ENCODE results near the gene MRPS18C.

DNA sequence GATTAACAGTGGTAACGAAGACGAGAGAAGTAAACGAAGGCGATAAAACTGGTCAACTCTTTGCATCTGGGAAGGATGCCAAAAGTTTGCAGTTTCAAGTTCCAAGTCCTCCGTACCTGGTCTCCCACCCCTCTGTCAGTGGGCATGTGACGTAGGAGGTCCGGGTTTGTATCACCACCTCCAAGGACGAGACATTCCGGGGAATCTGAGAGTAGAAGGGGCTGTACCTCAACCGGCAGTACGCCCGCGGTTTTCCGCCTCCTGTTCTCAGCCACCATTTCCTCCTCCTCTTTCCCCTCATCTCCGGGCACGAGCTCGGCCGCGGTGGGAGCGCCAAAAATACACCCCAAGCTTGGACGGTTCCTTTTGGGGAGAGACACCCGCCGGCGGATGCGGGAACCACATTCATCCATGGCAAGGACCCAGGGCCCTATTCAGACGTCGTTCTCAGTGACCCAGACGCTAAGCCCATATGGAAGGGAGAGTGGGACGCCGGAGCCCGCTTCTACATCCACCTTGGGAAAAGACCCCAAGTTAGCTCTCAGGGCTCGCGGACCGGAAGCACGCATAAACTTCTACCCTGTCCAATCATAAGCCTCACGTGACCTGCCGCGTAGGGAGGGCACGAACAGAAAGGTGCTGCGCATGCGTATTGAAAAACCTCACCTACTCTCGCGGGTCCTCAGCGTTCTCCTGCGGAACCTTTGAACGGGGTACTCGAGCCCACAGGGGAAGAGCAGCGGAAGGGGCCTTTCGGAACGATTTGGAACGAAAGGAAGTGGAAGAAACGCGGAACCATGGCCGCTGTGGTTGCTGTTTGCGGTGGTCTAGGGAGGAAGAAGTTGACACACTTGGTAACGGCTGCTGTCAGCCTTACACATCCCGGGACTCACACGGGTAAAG is at the start of gene MRPS18C, which contains the start of gene HELQ:
- TF ChIP-seq, protein P1, sequence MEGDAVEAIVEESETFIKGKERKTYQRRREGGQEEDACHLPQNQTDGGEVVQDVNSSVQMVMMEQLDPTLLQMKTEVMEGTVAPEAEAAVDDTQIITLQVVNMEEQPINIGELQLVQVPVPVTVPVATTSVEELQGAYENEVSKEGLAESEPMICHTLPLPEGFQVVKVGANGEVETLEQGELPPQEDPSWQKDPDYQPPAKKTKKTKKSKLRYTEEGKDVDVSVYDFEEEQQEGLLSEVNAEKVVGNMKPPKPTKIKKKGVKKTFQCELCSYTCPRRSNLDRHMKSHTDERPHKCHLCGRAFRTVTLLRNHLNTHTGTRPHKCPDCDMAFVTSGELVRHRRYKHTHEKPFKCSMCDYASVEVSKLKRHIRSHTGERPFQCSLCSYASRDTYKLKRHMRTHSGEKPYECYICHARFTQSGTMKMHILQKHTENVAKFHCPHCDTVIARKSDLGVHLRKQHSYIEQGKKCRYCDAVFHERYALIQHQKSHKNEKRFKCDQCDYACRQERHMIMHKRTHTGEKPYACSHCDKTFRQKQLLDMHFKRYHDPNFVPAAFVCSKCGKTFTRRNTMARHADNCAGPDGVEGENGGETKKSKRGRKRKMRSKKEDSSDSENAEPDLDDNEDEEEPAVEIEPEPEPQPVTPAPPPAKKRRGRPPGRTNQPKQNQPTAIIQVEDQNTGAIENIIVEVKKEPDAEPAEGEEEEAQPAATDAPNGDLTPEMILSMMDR (IDR thresholded peaks at IDR 0.05): peak in 4 of 6 experiments; percentile 34 to 52 (median 46)
- TF ChIP-seq POLR2A (IDR thresholded peaks at IDR 0.05): peak; percentile 69 to 96
